NCI-H226 (cell line): ENCODE measurements around the gene DNAH8.

Experiments
- DNase-seq: peaks from one replicate; pipeline ENCODE4 v3.0.0-alpha.2; 2015

DNAH8 gene

DNA sequence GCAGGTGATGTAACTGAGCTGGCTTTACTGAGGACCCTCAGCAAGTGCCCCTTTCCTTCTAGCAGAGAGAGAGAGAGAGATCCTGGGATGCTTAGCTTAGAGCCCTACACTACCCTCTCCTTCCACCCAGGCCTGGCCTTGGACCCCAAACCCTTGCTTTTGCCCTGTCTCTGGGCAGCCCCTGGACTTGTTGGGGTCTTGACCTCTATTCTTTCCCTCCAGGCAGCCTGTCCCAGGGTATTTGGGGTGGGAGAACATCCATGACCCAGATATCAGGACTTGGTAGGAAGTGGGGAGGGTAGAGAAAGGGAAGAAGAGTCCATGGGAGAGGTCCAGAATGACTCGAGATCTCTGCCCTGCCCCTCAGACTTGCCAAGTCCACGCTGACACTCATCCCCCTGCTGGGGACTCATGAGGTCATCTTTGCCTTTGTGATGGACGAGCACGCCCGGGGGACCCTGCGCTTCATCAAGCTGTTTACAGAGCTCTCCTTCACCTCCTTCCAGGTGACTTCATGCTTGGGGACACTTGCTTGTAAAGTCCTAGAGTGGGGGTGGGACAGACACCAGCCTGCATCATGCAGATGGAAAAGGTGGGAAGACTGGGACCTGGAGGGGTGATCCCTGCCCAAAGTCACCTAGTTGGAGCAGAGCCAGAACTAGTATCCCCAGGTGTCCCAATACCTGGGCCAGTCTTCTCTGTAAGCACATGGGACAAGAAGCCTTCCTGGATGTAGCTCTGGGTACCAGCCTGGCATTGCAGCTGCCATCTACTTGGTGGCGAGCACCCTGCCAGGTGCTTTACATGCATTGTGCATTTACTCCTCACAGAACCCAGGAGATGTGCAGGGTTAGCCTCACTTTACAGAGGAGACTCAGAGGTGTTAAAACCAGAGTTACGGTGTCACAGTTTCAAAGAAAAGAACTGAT lies 364.4 kb downstream of the DNAH8 start:
- no peak for DNase-seq
